SK-N-SH treated with all-trans-retinoic acid at 6 μM for 48 hours (cell line): ENCODE measurements around the gene NUDT1.

Source experiments
- ARNTL ChIP-seq: fragments of 450-650 bp; formaldehyde crosslinking; IDR thresholded peaks from 2 replicates; pipeline ENCODE4 v1.5.0; 2020; ENCODE audit warnings: low read depth, mild to moderate bottlenecking, moderate library complexity, borderline replicate concordance
- OSR1 ChIP-seq: fragments of 250-450 bp; sonication (Bioruptor Pico); IDR thresholded peaks from 2 replicates; pipeline ENCODE4 v1.8.0; 2022; ENCODE audit warnings: moderate library complexity, mild to moderate bottlenecking, inconsistent platforms
- PATZ1 ChIP-seq: fragments of 250-450 bp; sonication (Bioruptor Pico); IDR thresholded peaks from 2 replicates; pipeline ENCODE4 v1.8.0; 2020; ENCODE audit warnings: mild to moderate bottlenecking, moderate library complexity, borderline replicate concordance
- POU6F1 ChIP-seq: fragments of 250-450 bp; sonication (Bioruptor Pico); IDR thresholded peaks from 2 replicates; pipeline ENCODE4 v1.8.0; 2021; ENCODE audit warnings: low read depth, mild to moderate bottlenecking, moderate library complexity, borderline replicate concordance
- PPARA ChIP-seq: fragments of 250-450 bp; sonication (Bioruptor Pico); IDR thresholded peaks from 2 replicates; pipeline ENCODE4 v1.5.0; 2020; ENCODE audit warnings: mild to moderate bottlenecking, borderline replicate concordance
- RARB ChIP-seq: fragments of 250-450 bp; sonication (Bioruptor Pico); IDR thresholded peaks from 2 replicates; pipeline ENCODE4 v1.8.0; 2021; ENCODE audit warnings: mild to moderate bottlenecking, moderate library complexity
- TOX ChIP-seq: fragments of 250-450 bp; sonication (Bioruptor Pico); IDR thresholded peaks from 2 replicates; pipeline ENCODE4 v1.8.0; 2021; ENCODE audit warnings: mild to moderate bottlenecking, moderate library complexity, borderline replicate concordance
- ZC3H10 ChIP-seq: fragments of 250-450 bp; sonication (Bioruptor Pico); IDR thresholded peaks from 2 replicates; pipeline ENCODE4 v1.5.1; 2021; ENCODE audit warnings: mild to moderate bottlenecking, moderate library complexity
- ZFP3 ChIP-seq: fragments of 250-450 bp; sonication (Bioruptor Pico); IDR thresholded peaks from 2 replicates; pipeline ENCODE4 v1.5.0; 2020; ENCODE audit warnings: mild to moderate bottlenecking, moderate library complexity
- ZFP30 ChIP-seq: fragments of 450-650 bp; formaldehyde crosslinking; IDR thresholded peaks from 2 replicates; pipeline ENCODE4 v1.5.0; 2022; ENCODE audit warnings: mild to moderate bottlenecking, moderate library complexity
- ZNF70 ChIP-seq: fragments of 450-650 bp; formaldehyde crosslinking; IDR thresholded peaks from 2 replicates; pipeline ENCODE4 v1.5.0; 2020; ENCODE audit warnings: mild to moderate bottlenecking, moderate library complexity
- TF ChIP-seq, protein P1 (sequence below): fragments of 250-450 bp; sonication (Bioruptor Pico); IDR thresholded peaks from 2 replicates; pipeline ENCODE4 v1.5.1; 2020; ENCODE audit warnings: low read depth, mild to moderate bottlenecking, moderate library complexity

GRCh38 chr7:2275101-2275500 lies 33.1 kb downstream of the NUDT1 start:
- TF ChIP-seq ZFP30 (CRISPR knock-in tag), result no peak
- no peak for TF ChIP-seq ZFP3 (CRISPR knock-in tag)
- no peak for TF ChIP-seq PATZ1 (CRISPR knock-in tag)
- TF ChIP-seq RARB (CRISPR knock-in tag), result no peak
- no peak for TF ChIP-seq TOX (CRISPR knock-in tag)
- TF ChIP-seq PPARA (CRISPR knock-in tag), result no peak
- no peak for TF ChIP-seq ARNTL (CRISPR knock-in tag)
- no peak for TF ChIP-seq OSR1 (CRISPR knock-in tag)
- TF ChIP-seq, protein P1, sequence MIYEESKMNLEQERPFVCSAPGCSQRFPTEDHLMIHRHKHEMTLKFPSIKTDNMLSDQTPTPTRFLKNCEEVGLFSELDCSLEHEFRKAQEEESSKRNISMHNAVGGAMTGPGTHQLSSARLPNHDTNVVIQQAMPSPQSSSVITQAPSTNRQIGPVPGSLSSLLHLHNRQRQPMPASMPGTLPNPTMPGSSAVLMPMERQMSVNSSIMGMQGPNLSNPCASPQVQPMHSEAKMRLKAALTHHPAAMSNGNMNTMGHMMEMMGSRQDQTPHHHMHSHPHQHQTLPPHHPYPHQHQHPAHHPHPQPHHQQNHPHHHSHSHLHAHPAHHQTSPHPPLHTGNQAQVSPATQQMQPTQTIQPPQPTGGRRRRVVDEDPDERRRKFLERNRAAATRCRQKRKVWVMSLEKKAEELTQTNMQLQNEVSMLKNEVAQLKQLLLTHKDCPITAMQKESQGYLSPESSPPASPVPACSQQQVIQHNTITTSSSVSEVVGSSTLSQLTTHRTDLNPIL (CRISPR knock-in tag), result no peak
- TF ChIP-seq ZNF70, result no peak
- TF ChIP-seq POU6F1 (CRISPR knock-in tag), result no peak
- no peak for TF ChIP-seq ZC3H10 (CRISPR knock-in tag)
